IPS-NIHi7 (cell line): ENCODE data around the gene RGS9.

Experiments used
- DNase-seq: peaks from one replicate; pipeline ENCODE4 v3.0.0; 2012; ENCODE audit warnings: mixed read lengths; ENCODE audit errors: extremely low spot score

Gene RGS9

GRCh38 chr17:65181237-65182061 is 44.3 kb downstream of the RGS9 start:
- no peak for DNase-seq

GRCh38 chr17:65182233-65182632 is 45.1 kb downstream of the RGS9 start:
- no peak for DNase-seq

GRCh38 chr17:65183736-65184135 is 46.6 kb downstream of the RGS9 start:
- DNase-seq, result peak; percentile 75

GRCh38 chr17:65184235-65184959 is 47.2 kb downstream of the RGS9 start:
- no peak for DNase-seq

- DNase-seq, result no peak
These were observed 47.9 kb downstream of the RGS9 start for GRCh38 chr17:65185062-65185461.

- no peak for DNase-seq
These were observed 48.7 kb downstream of the RGS9 start for GRCh38 chr17:65185668-65186382.

- DNase-seq, result no peak
These were observed 53.4 kb downstream of the RGS9 start for GRCh38 chr17:65190467-65191097.

- DNase-seq, result peak; percentile 39
These were observed 54.9 kb downstream of the RGS9 start for GRCh38 chr17:65191811-65192740.

GRCh38 chr17:65193305-65193704 is 56.1 kb downstream of the RGS9 start:
- DNase-seq, result no peak

GRCh38 chr17:65193716-65194293 is 56.6 kb downstream of the RGS9 start:
- DNase-seq, result no peak

GRCh38 chr17:65194670-65195334 is 57.6 kb downstream of the RGS9 start:
- DNase-seq, result no peak

- DNase-seq, result no peak
These were observed 58.5 kb downstream of the RGS9 start for GRCh38 chr17:65195716-65196115.

GRCh38 chr17:65196617-65197016 is 59.4 kb downstream of the RGS9 start:
- DNase-seq, result no peak

- no peak for DNase-seq
These were observed 60.0 kb downstream of the RGS9 start for GRCh38 chr17:65197201-65197600.

- peak; percentile 76 for DNase-seq
These were observed 61.6 kb downstream of the RGS9 start for GRCh38 chr17:65198653-65199382.

GRCh38 chr17:65201331-65201730 is 64.2 kb downstream of the RGS9 start:
- DNase-seq, result no peak

GRCh38 chr17:65202844-65203571 is 65.8 kb downstream of the RGS9 start:
- no peak for DNase-seq

- no peak for DNase-seq
These were observed 66.8 kb downstream of the RGS9 start for GRCh38 chr17:65204001-65204400.

- no peak for DNase-seq
These were observed 68.5 kb downstream of the RGS9 start for GRCh38 chr17:65205655-65206054.
